K562 (cell line): ENCODE data around the gene C1QTNF8. TPM values are rescaled to one million over a fixed set of nuclear protein-coding genes. Genes with fewer than 3 reads are reported as not detected.

Experiments used
- ATAC-seq: fragments of 200-7000 bp; cut with Tn5 transposase; 3 replicates; pipeline ENCODE4 v1.9.1; 2020; ENCODE audit warnings: moderate library complexity
- BruUV-seq: library from RNA; stranded (reverse); fragments of 400-500 nt; replicated peaks from 2 replicates; lab custom pipeline; 2021; lab: Mats Ljungman, UMichigan
- CTCF ChIA-PET: fragments of 300-600 bp; formaldehyde crosslinking; extraction: SDS; loops from one replicate; lab custom pipeline; 2021; ENCODE audit warnings: low intra/inter-chr PET ratio; lab: Yijun Ruan, JAX
- POLR2A ChIA-PET: fragments of 300-600, 350-650 bp; sonication (Branson Sonifier 250); formaldehyde crosslinking; extraction: SDS; loops from one replicate; lab custom pipeline; 2021; ENCODE audit warnings: antibody characterized with exemption, inconsistent platforms; lab: Yijun Ruan, JAX
- DNase-seq, 4 experiments: peaks; one replicate each; pipeline versions ENCODE4 v3.0.0 to v3.0.0-alpha.2; 2011 to 2018; ENCODE audit warnings: low spot score in 3 of 4, mixed read lengths in 3 of 4; ENCODE audit errors: extremely low read depth in 1 of 4
- FAIRE-seq: peaks from 2 replicates; lab custom pipeline; 2011; peaks lifted over from hg19 to GRCh38; lab: Jason Lieb, UNC
- H2AFZ ChIP-seq: 2 replicates; pipeline ENCODE4 v1.6.0; 2011; ENCODE audit warnings: low read depth, low read length, control low read depth, inconsistent platforms
- H3K27ac ChIP-seq: fragments of 200-600 bp; 3 replicates; pipeline ENCODE4 v1.8.0; 2011; ENCODE audit warnings: low read depth, mild to moderate bottlenecking, control low read depth, inconsistent platforms, low read length, moderate library complexity, mixed read lengths; ENCODE audit errors: extremely low read depth
- H3K27me3 ChIP-seq, 2 experiments: fragments of 300-600 bp in 1 of 2; 2 replicates in 1 of 2; 3 replicates in 1 of 2; pipeline versions ENCODE4 v1.6.0 to v1.8.0; 2011; ENCODE audit warnings: inconsistent platforms in 2 of 2, low read length in 2 of 2, mild to moderate bottlenecking in 1 of 2, mixed read lengths in 1 of 2, moderate library complexity in 1 of 2; ENCODE audit not compliant: control insufficient read depth in 2 of 2, insufficient read depth in 2 of 2
- H3K36me3 ChIP-seq: fragments of 300-600 bp; 3 replicates; pipeline ENCODE4 v1.8.0; 2011; ENCODE audit warnings: mild to moderate bottlenecking, low read length, inconsistent platforms; ENCODE audit not compliant: control insufficient read depth, insufficient read depth
- H3K4me1 ChIP-seq, 2 experiments: fragments of 200-600 bp in 1 of 2; replicated peaks in 1 of 2; 2 replicates in 1 of 2; 3 replicates in 1 of 2; pipeline versions ENCODE4 v1.5.1 to v1.8.0; 2011; ENCODE audit warnings: inconsistent platforms in 2 of 2, low read length in 2 of 2, mild to moderate bottlenecking in 1 of 2, mixed read lengths in 1 of 2, moderate library complexity in 1 of 2; ENCODE audit not compliant: control insufficient read depth in 2 of 2, insufficient read depth in 2 of 2
- H3K4me2 ChIP-seq: 2 replicates; pipeline ENCODE4 v1.6.1; 2011; ENCODE audit warnings: low read length, control low read depth, inconsistent platforms, mixed read lengths; ENCODE audit not compliant: insufficient read depth
- H3K4me3 ChIP-seq: fragments of 200-600 bp; sonication (generic), shearing (Covaris generic); 2 replicates; pipeline ENCODE4 v1.5.1; 2016; ENCODE audit warnings: control low read depth, inconsistent platforms
- H3K79me2 ChIP-seq: fragments of 200-600 bp; 3 replicates; pipeline ENCODE4 v1.8.0; 2011; ENCODE audit warnings: low read length, inconsistent platforms; ENCODE audit not compliant: control insufficient read depth, insufficient read depth
- H3K9ac ChIP-seq, 2 experiments: 2 replicates each; pipeline versions ENCODE4 v1.6.0 to v1.6.1; 2011; ENCODE audit warnings: low read depth in 2 of 2, low read length in 2 of 2, control low read depth in 1 of 2, inconsistent platforms in 1 of 2, mild to moderate bottlenecking in 1 of 2, mixed read lengths in 1 of 2; ENCODE audit not compliant: insufficient read depth in 1 of 2
- H3K9me1 ChIP-seq: one replicate; pipeline ENCODE4 v1.6.0; 2011; ENCODE audit warnings: inconsistent platforms, mild to moderate bottlenecking, low read length, moderate library complexity; ENCODE audit not compliant: control insufficient read depth, insufficient read depth
- H3K9me3 ChIP-seq: replicated peaks from 2 replicates; pipeline ENCODE4 v1.5.1; 2011; ENCODE audit warnings: low read depth, low read length, inconsistent platforms; ENCODE audit not compliant: control insufficient read depth, insufficient read depth
- H4K20me1 ChIP-seq: replicated peaks from 2 replicates; pipeline ENCODE4 v1.6.1; 2011; ENCODE audit warnings: low read length, inconsistent platforms, mixed read lengths; ENCODE audit not compliant: control insufficient read depth, insufficient read depth
- EGR1 ChIP-seq: fragments of 450-650 bp; conservative IDR thresholded peaks from 2 replicates; pipeline ENCODE4 v1.6.1; 2017; ENCODE audit warnings: mild to moderate bottlenecking
- KAT7 ChIP-seq: sonication (generic); formaldehyde crosslinking; IDR thresholded peaks from 2 replicates; pipeline ENCODE4 v1.8.0; 2022; ENCODE audit warnings: missing genetic modification reagents, mild to moderate bottlenecking, borderline replicate concordance
- PURB ChIP-seq: sonication (generic); formaldehyde crosslinking; IDR thresholded peaks from 2 replicates; pipeline ENCODE4 v1.9.0; 2021; ENCODE audit warnings: low read depth, mild to moderate bottlenecking, missing genetic modification reagents
- WGBS: fragments of 100-300 bp; shearing (Covaris generic); methylation state at CpG from one replicate; pipeline ENCODE4 v1.1.6; 2016; ENCODE audit warnings: low coverage, mixed read lengths; ENCODE audit not compliant: insufficient coverage; ENCODE audit errors: missing lambda C conversion rate; 5-methylcytosine and 5-hydroxymethylcytosine counted together
- in situ Hi-C: fragments of 300-500 bp; cut with MboI; formaldehyde crosslinking; loops from 4 replicates; pipeline ENCODE4 v1.15.0; 2018; ENCODE audit warnings: inconsistent platforms, mixed read lengths
- intact Hi-C: fragments of 100-400 bp; cut with micrococcal nuclease; formaldehyde crosslinking; loops from 2 replicates; pipeline ENCODE4 v1.14.2; 2022
- polyA plus RNA-seq, 8 experiments: library from polyadenylated mRNA; depleted of rRNA in 4 of 8; stranded (reverse) in 5 of 8; unstranded in 3 of 8; fragments of >200 nt; fragmentation: Nextera tagmentation in 2 of 8; fragmentation: Illumina TruSeq in 1 of 8; extraction: Ambion mirVana in 2 of 8; extraction: Trizol in 1 of 8; gene quantifications; 2 replicates each; pipeline versions ENCODE4 v1.2.1 to v1.2.3, GENCODE V29; 2011 to 2014; ENCODE audit warnings: inconsistent platforms in 1 of 8, missing spikeins in 1 of 8
- total RNA-seq, 7 experiments: library from RNA; depleted of rRNA in 6 of 7; stranded (reverse); fragments of >200 nt in 6 of 7; fragmentation: Illumina TruSeq in 2 of 7; extraction: Trizol in 2 of 7; gene quantifications; 2 replicates each; pipeline versions ENCODE4 v1.2.1 to v1.2.3, GENCODE V29; 2011 to 2021; ENCODE audit warnings: low replicate concordance in 1 of 7
- TF ChIP-seq, protein P1 (sequence below): sonication (generic); formaldehyde crosslinking; IDR thresholded peaks from 2 replicates; pipeline ENCODE4 v1.9.0; 2022; ENCODE audit warnings: mild to moderate bottlenecking, missing genetic modification reagents
- TF ChIP-seq, protein P2 (sequence below): fragments of 200-800 bp; sonication (Bioruptor generic); IDR thresholded peaks from 2 replicates; pipeline ENCODE4 v1.6.1; 2017; ENCODE audit warnings: missing genetic modification characterization, missing compliant biosample characterization

The C1QTNF8 gene
- total and polyA plus RNA-seq, 9 of the 15 experiments (the other 6 are each of a cell fraction or from before 2014, with no cell fraction given) = not detected

DNA sequence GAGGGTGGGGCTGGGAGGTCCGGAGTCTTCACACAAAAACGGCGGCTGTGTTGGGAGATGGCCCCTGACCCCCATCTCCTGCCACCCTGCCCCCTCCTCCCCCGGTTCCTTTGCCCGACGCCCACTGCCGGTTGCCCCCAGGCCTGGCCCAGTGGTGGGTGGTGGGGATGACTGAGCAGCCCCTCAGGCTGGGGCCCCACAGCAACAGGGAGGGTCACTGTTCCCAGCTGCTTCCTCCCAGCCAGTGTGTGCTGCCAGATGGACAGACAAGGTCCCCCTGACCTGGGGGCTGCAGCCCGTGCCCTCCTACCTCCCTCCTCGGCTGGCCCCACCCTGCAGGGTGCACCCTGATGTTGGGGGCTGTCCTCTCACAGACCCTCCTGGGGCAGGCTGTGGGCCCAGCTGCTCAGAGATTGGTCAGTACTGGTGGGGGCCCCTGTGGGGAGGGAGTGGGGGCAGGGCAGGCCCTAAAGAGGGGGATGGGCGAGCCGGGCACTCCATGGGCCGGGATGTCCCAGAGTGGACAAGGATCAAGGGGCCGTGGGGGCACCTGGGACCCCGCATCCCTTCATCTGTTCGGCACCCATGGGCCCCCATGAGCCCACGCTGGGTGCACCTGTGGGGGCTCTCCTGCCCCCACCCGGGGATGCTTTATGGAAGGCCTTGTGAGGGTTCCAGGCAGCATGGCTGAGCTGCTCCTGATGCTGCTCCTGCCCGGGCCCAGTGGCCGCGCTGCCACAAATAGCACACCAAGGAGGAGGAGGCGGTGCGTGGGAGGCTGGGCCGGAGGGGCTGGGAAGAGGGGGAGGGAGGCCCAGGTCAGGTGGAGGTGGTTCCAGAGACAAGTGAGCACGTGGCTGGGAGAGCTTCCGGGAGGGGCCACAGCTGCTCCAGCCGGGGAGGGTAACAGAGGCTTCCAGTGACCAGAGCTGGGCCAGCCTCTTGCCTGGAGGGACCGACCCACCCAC is 5.1 kb downstream of the C1QTNF8 start:
- TF ChIP-seq, protein P1, sequence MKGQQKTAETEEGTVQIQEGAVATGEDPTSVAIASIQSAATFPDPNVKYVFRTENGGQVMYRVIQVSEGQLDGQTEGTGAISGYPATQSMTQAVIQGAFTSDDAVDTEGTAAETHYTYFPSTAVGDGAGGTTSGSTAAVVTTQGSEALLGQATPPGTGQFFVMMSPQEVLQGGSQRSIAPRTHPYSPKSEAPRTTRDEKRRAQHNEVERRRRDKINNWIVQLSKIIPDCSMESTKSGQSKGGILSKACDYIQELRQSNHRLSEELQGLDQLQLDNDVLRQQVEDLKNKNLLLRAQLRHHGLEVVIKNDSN (CRISPR knock-in tag) = 0 out of 2 replicates have a peak, but pooled peaks have one; percentile 11
- TF ChIP-seq EGR1 (peak; percentile 69), PURB (no peak), KAT7 (CRISPR knock-in tag) (no peak)
- TF ChIP-seq, protein P2, sequence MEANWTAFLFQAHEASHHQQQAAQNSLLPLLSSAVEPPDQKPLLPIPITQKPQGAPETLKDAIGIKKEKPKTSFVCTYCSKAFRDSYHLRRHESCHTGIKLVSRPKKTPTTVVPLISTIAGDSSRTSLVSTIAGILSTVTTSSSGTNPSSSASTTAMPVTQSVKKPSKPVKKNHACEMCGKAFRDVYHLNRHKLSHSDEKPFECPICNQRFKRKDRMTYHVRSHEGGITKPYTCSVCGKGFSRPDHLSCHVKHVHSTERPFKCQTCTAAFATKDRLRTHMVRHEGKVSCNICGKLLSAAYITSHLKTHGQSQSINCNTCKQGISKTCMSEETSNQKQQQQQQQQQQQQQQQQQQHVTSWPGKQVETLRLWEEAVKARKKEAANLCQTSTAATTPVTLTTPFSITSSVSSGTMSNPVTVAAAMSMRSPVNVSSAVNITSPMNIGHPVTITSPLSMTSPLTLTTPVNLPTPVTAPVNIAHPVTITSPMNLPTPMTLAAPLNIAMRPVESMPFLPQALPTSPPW (CRISPR knock-in tag) = 0 out of 2 replicates have a peak, but pooled peaks have one; percentile 23
- Histone ChIP-seq H3K79me2 (no peaks in the 10 kb centered on the region), H3K4me2 (no peak overlapping the region), H3K27ac (no peak overlapping the region), H2AFZ (no peak overlapping the region), H3K4me1 (peaks cover 0 to 51% of the 10 kb centered on the region in 2 experiments; a peak in 2 of 5 replicates), H3K9me3 (peaks cover 3% of the 10 kb centered on the region; the same call in 1 of the 2 replicates), H3K4me3 (no peak overlapping the region), H3K36me3 (no peaks in the 10 kb centered on the region), H3K27me3 (peaks cover 6 to 30% of the 10 kb centered on the region in 2 experiments; a peak in 3 of 5 replicates), H3K9me1 (no peaks in the 10 kb centered on the region), H4K20me1 (no peaks in the 10 kb centered on the region), H3K9ac (0 out of 4 replicates have a peak overlapping the region, but pooled peaks of 1 of the 2 experiments have one; percentile 26)
- no TSS peak for BruUV-seq
- intact Hi-C loops = no loop called here
- CTCF ChIA-PET = no interaction called here
- POLR2A ChIA-PET = no interaction called here
- WGBS = 5% methylated on average over 24 of the region's 27 CpGs
- in situ Hi-C loops = no loop called here
- FAIRE-seq (no peak), DNase-seq (peak; percentile 36 to 65 (median 52)), ATAC-seq (no peak)
